AG04450 (cell line): ENCODE measurements around the gene RRBP1. TPM values are rescaled to one million over a fixed set of nuclear protein-coding genes. Genes with fewer than 3 reads are reported as not detected.

ENCODE experiments used
- CTCF ChIA-PET: fragments of 300-600, 350-600 bp; formaldehyde crosslinking; extraction: SDS; loops from one replicate; lab custom pipeline; 2022; ENCODE audit warnings: antibody characterized with exemption, inconsistent platforms; lab: Charles Lee
- POLR2A ChIA-PET: fragments of 350-600 bp; formaldehyde crosslinking; extraction: SDS; loops from one replicate; lab custom pipeline; 2021; ENCODE audit warnings: antibody characterized with exemption, inconsistent platforms; lab: Yijun Ruan, JAX
- DNase-seq: peaks from one replicate; pipeline ENCODE4 v3.0.0-alpha.2; 2011; ENCODE audit warnings: low read depth, low spot score
- H3K27ac ChIP-seq: one replicate; pipeline ENCODE4 v1.5.1; 2012; ENCODE audit warnings: low read depth, low read length, control low read depth
- H3K27me3 ChIP-seq: one replicate; pipeline ENCODE4 v1.6.0; 2012; ENCODE audit warnings: low read length; ENCODE audit not compliant: control insufficient read depth, insufficient read depth
- H3K4me3 ChIP-seq: 2 replicates; pipeline ENCODE4 v1.5.1; 2011; ENCODE audit warnings: mild to moderate bottlenecking, low read depth, low read length, control low read depth
- H3K9me3 ChIP-seq: 2 replicates; pipeline ENCODE4 v1.5.1; 2012; ENCODE audit warnings: low read length; ENCODE audit not compliant: control insufficient read depth, insufficient read depth
- CTCF ChIP-seq: IDR thresholded peaks from 2 replicates; pipeline ENCODE4 v1.5.1; 2011; ENCODE audit warnings: low read depth, low read length, control low read depth, inconsistent platforms
- polyA plus RNA-seq: library from polyadenylated mRNA; depleted of rRNA; stranded (reverse); fragments of >200 nt; gene quantifications from 2 replicates; pipeline ENCODE4 v1.2.3, GENCODE V29; 2011

Gene RRBP1
- polyA plus RNA-seq, 1 experiment = 153 TPM

GRCh38 chr20:17651760-17652388 is 30.2 kb downstream of the RRBP1 start:
- DNase-seq = no peak
- TF ChIP-seq CTCF = no peak
- Histone ChIP-seq H3K27ac (peak overlapping the region; percentile 39), H3K4me3 (no peak overlapping the region), H3K27me3 (no peaks in the 10 kb centered on the region), H3K9me3 (no peaks in the 10 kb centered on the region)
- ChIA-PET POLR2A (interaction anchor here (0.7 to 1.4 kb wide), 5 partner anchors 23 to 1037 kb away, joined by 3 to 5 read pairs (median 4); partner anchors contain the start of gene RRBP1), CTCF (interaction anchor here (1.9 kb wide), 1 partner anchor 246 kb away, joined by 11 read pairs; no protein-coding TSS in a partner anchor)

DNA sequence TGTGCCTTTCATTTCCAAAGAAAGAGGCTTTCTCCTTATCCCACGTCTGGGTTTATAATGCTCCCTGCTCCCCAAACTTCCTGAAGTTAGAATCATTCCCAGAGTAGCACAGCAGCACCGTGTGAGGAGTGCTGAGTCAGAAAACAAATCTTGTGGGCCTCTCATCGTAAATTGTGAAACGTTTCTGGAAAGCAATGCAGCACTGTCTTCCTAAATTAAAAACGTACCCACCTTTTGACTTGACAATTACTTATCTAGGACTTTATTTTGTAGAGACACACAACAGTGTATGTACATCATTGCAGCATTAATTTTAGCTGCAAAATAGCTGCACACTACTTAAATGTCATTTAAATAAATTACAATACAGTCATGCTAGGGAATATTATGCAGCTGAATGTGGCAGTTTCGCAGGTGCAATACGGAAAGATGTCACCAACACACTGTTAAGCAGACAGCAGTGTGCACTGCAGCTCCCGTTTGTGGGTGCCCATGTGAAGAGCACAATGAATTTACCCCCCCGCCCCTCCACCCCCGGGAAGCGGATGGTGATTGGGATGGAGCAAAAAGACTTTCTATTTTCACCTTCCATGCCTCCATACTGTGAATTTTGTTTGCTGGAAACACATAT is 30.8 kb downstream of the RRBP1 start:
- ChIA-PET POLR2A (interaction anchor here (0.7 to 1.4 kb wide), 4 partner anchors 24 to 1036 kb away, joined by 3 to 5 read pairs (median 4); partner anchors contain the start of gene RRBP1), CTCF (interaction anchor here (0.6 to 1.9 kb wide), 2 partner anchors 162 to 247 kb away, joined by 3 to 11 read pairs; no protein-coding TSS in a partner anchor)
- peak overlapping the region; percentile 39 for H3K27ac ChIP-seq
- no peaks in the 10 kb centered on the region for H3K27me3 ChIP-seq
- H3K9me3 ChIP-seq = no peaks in the 10 kb centered on the region
- no peak for TF ChIP-seq CTCF
- H3K4me3 ChIP-seq = no peak overlapping the region
- DNase-seq = no peak

DNA sequence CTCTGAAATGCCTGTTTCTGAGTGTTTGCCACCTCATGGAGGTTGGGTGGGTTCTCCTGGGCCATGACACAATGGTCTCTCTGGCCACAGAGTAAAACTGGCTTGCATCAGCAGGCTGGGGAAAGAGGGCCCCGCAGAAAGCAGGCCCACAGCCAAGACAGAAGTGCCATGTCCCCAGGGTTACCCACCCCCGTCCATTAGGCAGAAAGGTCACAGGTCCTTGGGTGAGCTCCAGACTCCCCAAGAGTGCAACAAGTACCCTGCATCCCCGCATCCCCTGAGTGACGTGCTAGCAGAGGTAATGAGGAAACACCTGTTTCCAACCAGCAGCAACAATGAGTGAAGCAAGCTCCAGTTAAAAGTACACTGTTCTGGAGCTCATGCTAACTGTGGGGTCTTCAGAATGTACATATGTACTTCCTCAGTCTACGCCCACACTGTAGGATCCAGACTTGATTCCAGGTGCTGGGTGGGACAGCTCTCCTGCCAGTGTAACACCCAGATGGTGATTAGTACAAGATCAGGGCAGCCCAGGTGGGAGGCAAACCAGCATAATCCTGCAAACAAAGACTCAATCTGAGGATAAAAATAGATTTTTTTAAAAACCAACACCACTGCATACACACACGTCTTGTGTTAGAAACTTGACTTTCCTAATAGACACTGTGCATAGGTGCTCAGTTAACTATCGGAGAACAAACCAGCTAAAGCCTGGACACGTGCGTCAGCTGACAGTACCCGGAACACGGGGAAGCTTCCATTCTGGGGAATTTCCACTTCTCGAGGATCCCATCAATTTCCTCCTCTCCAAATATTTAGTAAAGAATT is 31.5 kb downstream of the RRBP1 start:
- Histone ChIP-seq H3K27me3 (no peaks in the 10 kb centered on the region), H3K4me3 (no peak overlapping the region), H3K27ac (peak overlapping the region; percentile 39), H3K9me3 (no peaks in the 10 kb centered on the region)
- DNase-seq = no peak
- ChIA-PET POLR2A (interaction anchor here (1.1 to 1.4 kb wide), 2 partner anchors 25 to 32 kb away, joined by 3 to 5 read pairs; partner anchors contain the start of gene RRBP1), CTCF (interaction anchor here (0.6 to 3.9 kb wide), 3 partner anchors 163 to 288 kb away, joined by 3 to 12 read pairs (median 11); no protein-coding TSS in a partner anchor)
- TF ChIP-seq CTCF = no peak

GRCh38 chr20:17648791-17649730 is 33.0 kb downstream of the RRBP1 start:
- no peak for DNase-seq
- Histone ChIP-seq H3K4me3 (no peak overlapping the region), H3K27me3 (no peaks in the 10 kb centered on the region), H3K27ac (no peak overlapping the region), H3K9me3 (no peaks in the 10 kb centered on the region)
- POLR2A ChIA-PET = interaction anchor here (0.6 kb wide), 1 partner anchor 33 kb away, joined by 3 read pairs; the partner anchor contains the start of gene RRBP1
- peak; percentile 35 for TF ChIP-seq CTCF
- CTCF ChIA-PET = interaction anchor here (0.6 to 3.9 kb wide), 10 partner anchors 27 to 344 kb away, joined by 3 to 12 read pairs (median 4); no protein-coding TSS in a partner anchor
